Measurements from ENCODE around the gene COMMD7. TPM values are rescaled to one million over a fixed set of nuclear protein-coding genes. Genes with fewer than 3 reads are reported as not detected.
A peak's percentile ranks its signal among the peaks of the same experiment; 100 is the strongest.

The COMMD7 gene
- total RNA-seq, 1 experiment from 2014 or later = 66.1 TPM

- H3K36me3 Mint-ChIP-seq (ENCODE audit: insufficient read depth in 1 of 3, low read depth in 3 of 3) = peaks cover 0 to 8% (median 2%) of the 10 kb centered on the region in 3 experiments; a peak in 2 of 7 replicates
- H2BK12ac ChIP-seq (ENCODE audit: insufficient read length, low read depth, low read length) = no peak overlapping the region
- no CpG with 5 or more reads among the region's 11 CpGs for WGBS (ENCODE audit: extremely low coverage, insufficient read length, low lambda C conversion rate)
- no peak overlapping the region for H2BK120ac ChIP-seq (ENCODE audit: low read depth, low read length, poor library complexity, severe bottlenecking)
- DNase-seq = no peak
- no peak overlapping the region for H2AFZ ChIP-seq (ENCODE audit: low read length)
- H3K4me3 Mint-ChIP-seq = no peak overlapping the region
- H3K4me2 ChIP-seq (ENCODE audit: insufficient read depth, insufficient read length, low read length) = no peak overlapping the region
- H3K56ac ChIP-seq (ENCODE audit: insufficient read length, low read depth, low read length) = no peak overlapping the region
- peaks cover 41 to 48% of the 10 kb centered on the region in 2 experiments for H3K4me1 Mint-ChIP-seq
- H3K27ac Mint-ChIP-seq = peak overlapping the region in 2 of 3 experiments; percentile 36 to 81; a peak in 2 of 7 replicates
- no peaks in the 10 kb centered on the region for H3K23me2 ChIP-seq (ENCODE audit: insufficient read length, low read depth, low read length, poor library complexity, severe bottlenecking)
- H3K9ac ChIP-seq (ENCODE audit: extremely low read depth, insufficient read length, low read length) = no peak overlapping the region
- H3K18ac ChIP-seq (ENCODE audit: insufficient read length, low read depth, low read length) = no peak overlapping the region
- no peak overlapping the region for H3K4ac ChIP-seq (ENCODE audit: low read depth, low read length)
- no peak for TF ChIP-seq CTCF (conservative IDR thresholded peaks at IDR 0.05)
- no peaks in the 10 kb centered on the region for H3K27me3 ChIP-seq (ENCODE audit: insufficient read depth, low read length)
- H4K91ac ChIP-seq (ENCODE audit: insufficient read length, low read depth, low read length) = no peak overlapping the region
- H3K9me3 Mint-ChIP-seq = no peaks in the 10 kb centered on the region; a peak in 1 of 5 replicates
- H3K23ac ChIP-seq (ENCODE audit: insufficient read length, low read depth, low read length) = no peak overlapping the region
- no peak overlapping the region for H2BK20ac ChIP-seq (ENCODE audit: low read depth, low read length, poor library complexity, severe bottlenecking)
- no peaks in the 10 kb centered on the region for H4K20me1 ChIP-seq (ENCODE audit: control insufficient read depth, insufficient read depth, insufficient read length)
- no peak overlapping the region for H2BK15ac ChIP-seq (ENCODE audit: low read depth, low read length)
- H4K5ac ChIP-seq (ENCODE audit: insufficient read length, low read depth, low read length) = no peak overlapping the region
- no peak overlapping the region for H3T11ph ChIP-seq (ENCODE audit: low read length)
- H3K9me3 ChIP-seq (ENCODE audit: control insufficient read depth, low read depth, low read length) = no peaks in the 10 kb centered on the region
- no peak overlapping the region for H2BK5ac ChIP-seq (ENCODE audit: insufficient read length, low read length)
- peaks cover 2% of the 10 kb centered on the region; the same call in 1 of the 2 replicates for H3K4me1 ChIP-seq (ENCODE audit: insufficient read depth, low read length)
- no peaks in the 10 kb centered on the region for H3K79me2 ChIP-seq (ENCODE audit: insufficient read depth, low read length)
- no peaks in the 10 kb centered on the region for H3K27me3 Mint-ChIP-seq (ENCODE audit: low read depth)
- H4K8ac ChIP-seq (replicated peaks; ENCODE audit: insufficient read length, low read depth, low read length) = no peak overlapping the region
- no peak overlapping the region for H2AK5ac ChIP-seq (ENCODE audit: insufficient read length, low read length)
- no peaks in the 10 kb centered on the region for H3K79me1 ChIP-seq (ENCODE audit: insufficient read depth, low read depth, low read length, poor library complexity, severe bottlenecking)
- no peak overlapping the region for H3K14ac ChIP-seq (ENCODE audit: insufficient read depth, low read length)
- H3K27ac ChIP-seq (ENCODE audit: insufficient read length, low read depth, low read length) = no peak overlapping the region
These were observed 60.7 kb downstream of the COMMD7 start for GRCh38 chr20:32682508-32682987.
